Measurements from ENCODE around the gene SERTAD3. TPM values are rescaled to one million over a fixed set of nuclear protein-coding genes. Genes with fewer than 3 reads are reported as not detected.

SERTAD3 gene
- total and polyA plus RNA-seq, 4 donors: 28.9 to 37.5 (median 33.8) TPM

DNA sequence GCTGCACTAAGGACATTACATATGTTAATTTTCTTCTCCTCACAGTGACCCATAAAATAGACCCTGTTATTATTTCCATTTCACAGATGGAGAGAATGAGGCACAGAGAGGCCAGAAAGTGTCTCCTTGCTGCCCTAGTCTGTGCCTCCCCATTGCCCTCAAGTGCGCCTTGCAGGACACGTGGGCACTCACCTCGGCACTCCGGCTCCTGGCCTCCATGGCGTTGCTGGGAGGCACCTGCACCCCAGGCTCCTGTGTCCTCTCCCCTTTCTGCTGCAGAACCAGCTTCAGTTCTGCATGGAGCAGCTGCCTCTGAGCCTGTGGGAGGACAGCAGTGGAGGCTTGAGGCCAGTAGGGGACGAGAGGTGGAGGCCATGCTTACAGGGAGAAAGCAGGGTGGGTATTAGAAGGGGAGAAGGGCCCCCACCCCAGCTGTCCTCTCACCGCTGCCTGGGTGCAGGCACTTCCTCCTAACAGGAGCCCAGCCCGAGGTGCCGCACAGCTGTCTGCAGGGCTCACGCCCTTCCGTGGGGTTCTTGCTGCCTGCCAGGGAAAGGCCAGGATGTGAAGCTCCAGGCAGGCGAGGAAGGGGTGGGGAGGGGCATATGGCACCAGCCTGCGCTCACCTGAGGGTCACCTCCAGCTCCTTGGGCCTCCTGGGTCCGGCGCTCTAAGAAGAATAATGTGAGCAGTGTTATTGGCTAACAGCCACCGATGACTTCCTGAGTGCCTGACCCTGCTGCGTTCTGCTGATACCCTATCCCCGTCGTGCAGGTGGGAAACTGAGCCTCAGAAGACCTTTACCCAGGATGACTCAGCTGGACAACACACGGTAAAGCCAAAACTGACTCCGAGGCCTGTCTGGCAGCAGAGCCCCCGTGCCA is 36.2 kb downstream of the SERTAD3 start:
- Histone ChIP-seq H3K4me3 (no peak overlapping the region), H3K4me1 (ENCODE audit: control insufficient read depth in 5 of 5, insufficient read depth in 5 of 5, low read length in 5 of 5) (peaks cover 0 to 5% (median 4%) of the 10 kb centered on the region in 5 donors), H3K9me3 (ENCODE audit: control insufficient read depth in 4 of 4, insufficient read depth in 3 of 4, low read length in 3 of 4) (no peaks in the 10 kb centered on the region), H3K9ac (ENCODE audit: insufficient read depth in 1 of 2, low read length in 2 of 2) (no peak overlapping the region), H3K27ac (ENCODE audit: low read depth in 1 of 2, low read length in 1 of 2) (peak overlapping the region in 1 of 2 donors; percentile 24), H3K36me3 (ENCODE audit: control insufficient read depth in 4 of 4, insufficient read depth in 4 of 4, low read length in 4 of 4) (peaks cover 0 to 5% (median 0%) of the 10 kb centered on the region in 4 donors), H3K27me3 (ENCODE audit: control insufficient read depth in 3 of 3, insufficient read depth in 3 of 3, low read length in 2 of 3) (no peaks in the 10 kb centered on the region)
- TF ChIP-seq, protein P1, sequence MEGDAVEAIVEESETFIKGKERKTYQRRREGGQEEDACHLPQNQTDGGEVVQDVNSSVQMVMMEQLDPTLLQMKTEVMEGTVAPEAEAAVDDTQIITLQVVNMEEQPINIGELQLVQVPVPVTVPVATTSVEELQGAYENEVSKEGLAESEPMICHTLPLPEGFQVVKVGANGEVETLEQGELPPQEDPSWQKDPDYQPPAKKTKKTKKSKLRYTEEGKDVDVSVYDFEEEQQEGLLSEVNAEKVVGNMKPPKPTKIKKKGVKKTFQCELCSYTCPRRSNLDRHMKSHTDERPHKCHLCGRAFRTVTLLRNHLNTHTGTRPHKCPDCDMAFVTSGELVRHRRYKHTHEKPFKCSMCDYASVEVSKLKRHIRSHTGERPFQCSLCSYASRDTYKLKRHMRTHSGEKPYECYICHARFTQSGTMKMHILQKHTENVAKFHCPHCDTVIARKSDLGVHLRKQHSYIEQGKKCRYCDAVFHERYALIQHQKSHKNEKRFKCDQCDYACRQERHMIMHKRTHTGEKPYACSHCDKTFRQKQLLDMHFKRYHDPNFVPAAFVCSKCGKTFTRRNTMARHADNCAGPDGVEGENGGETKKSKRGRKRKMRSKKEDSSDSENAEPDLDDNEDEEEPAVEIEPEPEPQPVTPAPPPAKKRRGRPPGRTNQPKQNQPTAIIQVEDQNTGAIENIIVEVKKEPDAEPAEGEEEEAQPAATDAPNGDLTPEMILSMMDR (IDR thresholded peaks at IDR 0.05; ENCODE audit: control extremely low read depth, extremely low read depth): no peak
- 51% methylated on average over 22 of the region's 22 CpGs for WGBS, 2 donors
- ATAC-seq (ENCODE audit: insufficient read depth, low FRiP score) (no peak), DNase-seq (no peak)

DNA sequence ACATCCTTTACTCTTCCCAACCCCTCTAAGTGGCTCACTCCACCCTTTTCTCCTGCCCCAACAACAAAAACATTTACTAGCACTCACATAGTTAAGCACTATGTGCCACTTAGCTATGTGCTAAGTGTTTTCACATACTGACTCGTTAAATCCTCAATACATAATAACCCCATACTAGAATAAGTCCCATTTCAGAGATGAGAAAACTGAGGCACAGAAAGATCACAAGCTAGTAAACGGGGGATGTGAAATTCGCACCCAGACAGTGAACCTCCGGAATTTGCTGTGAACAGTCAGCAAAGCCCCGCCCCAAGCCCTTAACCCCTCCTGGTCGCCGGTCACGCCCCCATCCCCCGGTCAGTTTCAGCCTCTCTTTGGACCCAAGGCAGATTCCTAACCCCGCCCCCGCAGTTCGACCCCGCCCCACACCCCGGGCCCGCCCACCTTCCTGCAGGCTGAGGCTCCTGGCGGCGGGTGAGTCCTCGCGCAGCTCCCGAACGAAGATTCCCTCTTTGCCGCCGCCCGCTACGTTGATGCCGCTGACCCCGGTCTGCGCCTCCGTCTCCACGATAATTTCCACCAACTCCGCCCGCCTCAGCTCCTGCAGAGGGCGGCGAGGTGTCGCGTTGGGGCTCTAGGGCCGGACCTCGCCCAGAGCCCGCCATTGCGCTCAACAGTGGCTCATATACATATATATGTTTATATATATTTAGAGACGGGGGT is 40.7 kb downstream of the SERTAD3 start:
- Histone ChIP-seq H3K27ac (ENCODE audit: low read depth in 1 of 2, low read length in 1 of 2) (peak overlapping the region; percentile 66 to 89), H3K4me1 (ENCODE audit: control insufficient read depth in 5 of 5, insufficient read depth in 5 of 5, low read length in 5 of 5) (peaks cover 0 to 5% (median 4%) of the 10 kb centered on the region in 5 donors), H3K4me3 (peak overlapping the region; percentile 58), H3K27me3 (ENCODE audit: control insufficient read depth in 3 of 3, insufficient read depth in 3 of 3, low read length in 2 of 3) (no peaks in the 10 kb centered on the region), H3K9me3 (ENCODE audit: control insufficient read depth in 4 of 4, insufficient read depth in 3 of 4, low read length in 3 of 4) (no peaks in the 10 kb centered on the region), H3K36me3 (ENCODE audit: control insufficient read depth in 4 of 4, insufficient read depth in 4 of 4, low read length in 4 of 4) (peaks cover 0 to 5% (median 0%) of the 10 kb centered on the region in 4 donors), H3K9ac (ENCODE audit: insufficient read depth in 1 of 2, low read length in 2 of 2) (no peak overlapping the region)
- TF ChIP-seq, protein P1 (IDR thresholded peaks at IDR 0.05; ENCODE audit: control extremely low read depth, extremely low read depth): no peak
- 0 to 1% methylated on average over 36 to 41 of the region's 41 CpGs for WGBS, 2 donors
- peak; percentile 87 to 95 (median 92) for DNase-seq
- peak; percentile 90 for ATAC-seq (ENCODE audit: insufficient read depth, low FRiP score)

DNA sequence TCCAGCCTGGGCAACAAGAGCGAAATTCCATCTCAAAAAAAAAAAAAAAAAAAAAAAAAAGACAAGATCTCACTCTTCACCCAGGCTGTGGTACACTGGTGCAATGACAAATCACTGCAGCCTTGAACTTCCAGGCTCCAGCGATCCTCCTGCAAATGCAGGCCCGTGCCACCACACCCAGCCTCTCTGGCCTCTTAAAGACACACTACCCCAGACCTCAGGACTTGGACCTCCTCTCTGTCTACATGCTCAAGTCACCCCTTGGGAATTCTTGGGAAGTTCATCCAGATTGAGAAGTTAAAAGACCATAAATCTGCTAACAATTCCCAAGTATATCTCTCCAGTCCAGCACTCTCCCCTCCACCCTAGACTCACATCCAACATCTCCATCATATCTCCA is 43.6 kb downstream of the SERTAD3 start:
- Histone ChIP-seq H3K27ac (ENCODE audit: low read depth in 1 of 2, low read length in 1 of 2) (no peak overlapping the region), H3K4me1 (ENCODE audit: control insufficient read depth in 5 of 5, insufficient read depth in 5 of 5, low read length in 5 of 5) (peaks cover 0 to 4% (median 0%) of the 10 kb centered on the region in 5 donors), H3K4me3 (no peak overlapping the region), H3K9me3 (ENCODE audit: control insufficient read depth in 4 of 4, insufficient read depth in 3 of 4, low read length in 3 of 4) (no peaks in the 10 kb centered on the region), H3K9ac (ENCODE audit: insufficient read depth in 1 of 2, low read length in 2 of 2) (no peak overlapping the region), H3K36me3 (ENCODE audit: control insufficient read depth in 4 of 4, insufficient read depth in 4 of 4, low read length in 4 of 4) (peaks cover 0 to 10% (median 0%) of the 10 kb centered on the region in 4 donors), H3K27me3 (ENCODE audit: control insufficient read depth in 3 of 3, insufficient read depth in 3 of 3, low read length in 2 of 3) (no peaks in the 10 kb centered on the region)
- TF ChIP-seq, protein P1 (IDR thresholded peaks at IDR 0.05; ENCODE audit: control extremely low read depth, extremely low read depth): no peak
- WGBS, 2 donors: 48 to 68% methylated on average over 2 of the region's 3 CpGs
- DNase-seq: no peak
- ATAC-seq (ENCODE audit: insufficient read depth, low FRiP score): no peak

Measured in lung (tissue), 12 donors.